ENCODE data around the gene ZDHHC1. TPM values are rescaled to one million over a fixed set of nuclear protein-coding genes. Genes with fewer than 3 reads are reported as not detected.

Gene ZDHHC1
- total and polyA plus RNA-seq, 2 of the 13 experiments (the other 11 are each of a cell fraction or from before 2014, with no cell fraction given), result 0.51 to 1.1 TPM

- TF ChIP-seq MAZ (IDR thresholded peaks at IDR 0.05; ENCODE audit: borderline replicate concordance, low read depth, low read length) (no peak), MAZ (CRISPR knock-in tag; IDR thresholded peaks at IDR 0.05; ENCODE audit: low read depth) (peak; percentile 22; the same call in 1 of the 2 replicates), MED1 (CRISPR knock-in tag; IDR thresholded peaks at IDR 0.05) (no peak), HNRNPH1 (optimal IDR thresholded peaks at IDR 0.05; ENCODE audit: low read depth, low read length) (peak; percentile 17), ZFX (CRISPR knock-in tag; IDR thresholded peaks at IDR 0.05; ENCODE audit: low read depth) (peak; percentile 25; the same call in 1 of the 2 replicates), RARG (CRISPR knock-in tag; IDR thresholded peaks at IDR 0.05; ENCODE audit: low read depth) (no peak), ZNF121 (CRISPR knock-in tag; IDR thresholded peaks at IDR 0.05) (0 out of 2 replicates have a peak, but pooled peaks have one; percentile 1), PBX3 (CRISPR knock-in tag; IDR thresholded peaks at IDR 0.05; ENCODE audit: borderline replicate concordance) (no peak), NR0B2 (CRISPR knock-in tag; IDR thresholded peaks at IDR 0.05) (no peak), GABPB1 (CRISPR knock-in tag; IDR thresholded peaks at IDR 0.05) (peak; percentile 69), POLR2A (IDR thresholded peaks at IDR 0.05; ENCODE audit: insufficient read depth in 1 of 2, low read depth in 2 of 2, low read length in 2 of 2) (peak in 1 of 2 experiments; percentile 6; a peak in 3 of 4 replicates), ZBTB34 (CRISPR knock-in tag; IDR thresholded peaks at IDR 0.05) (0 out of 2 replicates have a peak, but pooled peaks have one; percentile 15), PATZ1 (CRISPR knock-in tag; IDR thresholded peaks at IDR 0.05) (peak; percentile 60; the same call in 1 of the 2 replicates), ZNF772 (CRISPR knock-in tag; IDR thresholded peaks at IDR 0.05) (0 out of 2 replicates have a peak, but pooled peaks have one; percentile 47), ZNF781 (CRISPR knock-in tag; IDR thresholded peaks at IDR 0.05; ENCODE audit: borderline replicate concordance, not compliant biosample characterization) (no peak), ARID4A (CRISPR knock-in tag; IDR thresholded peaks at IDR 0.05; ENCODE audit: borderline replicate concordance) (peak; percentile 47; the same call in 1 of the 2 replicates)
Measured at GRCh38 chr16:67431775-67432505, 15.7 kb upstream of the ZDHHC1 start (continued).

All from HepG2 (cell line).